Upper lobe of left lung (tissue), 4 donors: Measurements from ENCODE around the gene SPTB.

Experiments
- CTCF ChIP-seq, 6 experiments: fragments of 450-650 bp in 4 of 6; fragments of 200-600 bp in 2 of 6; sonication (generic) in 2 of 6; IDR thresholded peaks; one replicate each; pipeline ENCODE4 v1.5.1; 2016 to 2019; ENCODE audit warnings: antibody characterized with exemption in 6 of 6
- EP300 ChIP-seq, 4 donors: sonication (generic); formaldehyde crosslinking; IDR thresholded peaks; one replicate each; pipeline ENCODE4 v1.5.1; 2017; ENCODE audit warnings: antibody characterized with exemption in 4 of 4, control low read depth in 2 of 4
- POLR2A ChIP-seq, 4 donors: fragments of 450-650 bp; IDR thresholded peaks; one replicate each; pipeline ENCODE4 v1.5.1; 2016 to 2017; ENCODE audit warnings: antibody characterized with exemption in 4 of 4, mild to moderate bottlenecking in 2 of 4
- POLR2AphosphoS5 ChIP-seq, 2 donors: sonication (generic); formaldehyde crosslinking; IDR thresholded peaks; one replicate each; pipeline ENCODE4 v1.5.1; 2017; ENCODE audit warnings: antibody characterized with exemption in 2 of 2

GRCh38 chr14:64717870-64718269 is 161.8 kb downstream of the SPTB start:
- no peak for TF ChIP-seq POLR2A (IDR thresholded peaks at IDR 0.05)
- TF ChIP-seq CTCF (IDR thresholded peaks at IDR 0.05), result no peak
- TF ChIP-seq EP300 (IDR thresholded peaks at IDR 0.05), result no peak
- no peak for TF ChIP-seq POLR2AphosphoS5 (IDR thresholded peaks at IDR 0.05)
